DMS53 (cell line): ENCODE measurements around the gene SNX32.

Experiments
- DNase-seq: peaks from one replicate; lab custom pipeline; 2025; lab: John Stamatoyannopoulos, UW

Gene SNX32

GRCh38 chr11:65903068-65903481 lies 69.3 kb downstream of the SNX32 start:
- DNase-seq: no peak
